Stimulated activated memory B cell treated with anti-CD40 and anti-IgM and Interleukin-4, amounts not matched to agents 10 μg/mL and 1 μg/mL and 100 μg/mL, for 72 hours (primary cell): ENCODE results near the gene PLAC9.

ENCODE experiments used
- ATAC-seq: fragments of 150-1000 bp; cut with Tn5 transposase; 2 replicates; pipeline ENCODE4 v1.10.0; 2021
- H3K27ac Mint-ChIP-seq: one replicate; pipeline ENCODE4 v1.8.0; 2022; ENCODE audit warnings: mild to moderate bottlenecking, mixed read lengths
- H3K27me3 Mint-ChIP-seq: one replicate; pipeline ENCODE4 v1.8.0; 2022; ENCODE audit warnings: mixed read lengths
- H3K36me3 Mint-ChIP-seq: one replicate; pipeline ENCODE4 v1.8.0; 2022; ENCODE audit warnings: mixed read lengths
- H3K4me1 Mint-ChIP-seq: one replicate; pipeline ENCODE4 v1.8.0; 2022; ENCODE audit warnings: mixed read lengths
- H3K4me3 Mint-ChIP-seq: one replicate; pipeline ENCODE4 v1.8.0; 2022; ENCODE audit warnings: mild to moderate bottlenecking, moderate library complexity, mixed read lengths
- H3K9me3 Mint-ChIP-seq: one replicate; pipeline ENCODE4 v1.8.0; 2022; ENCODE audit warnings: mixed read lengths

PLAC9 gene

GRCh38 chr10:80163741-80164341 is 31.3 kb downstream of the PLAC9 start:
- peak overlapping the region; percentile 63 for H3K27ac Mint-ChIP-seq
- ATAC-seq, result no peak
- no peak overlapping the region for H3K4me3 Mint-ChIP-seq
- H3K36me3 Mint-ChIP-seq, result peaks cover 69% of the 10 kb centered on the region
- H3K27me3 Mint-ChIP-seq, result no peaks in the 10 kb centered on the region
- H3K9me3 Mint-ChIP-seq, result no peaks in the 10 kb centered on the region
- peaks cover 16% of the 10 kb centered on the region for H3K4me1 Mint-ChIP-seq

GRCh38 chr10:80164596-80164995 is 32.1 kb downstream of the PLAC9 start:
- no peak overlapping the region for H3K4me3 Mint-ChIP-seq
- H3K27me3 Mint-ChIP-seq, result no peaks in the 10 kb centered on the region
- peaks cover 21% of the 10 kb centered on the region for H3K4me1 Mint-ChIP-seq
- ATAC-seq, result no peak
- H3K9me3 Mint-ChIP-seq, result no peaks in the 10 kb centered on the region
- no peak overlapping the region for H3K27ac Mint-ChIP-seq
- peaks cover 68% of the 10 kb centered on the region for H3K36me3 Mint-ChIP-seq

- no peak overlapping the region for H3K4me3 Mint-ChIP-seq
- no peaks in the 10 kb centered on the region for H3K27me3 Mint-ChIP-seq
- peaks cover 68% of the 10 kb centered on the region for H3K36me3 Mint-ChIP-seq
- H3K4me1 Mint-ChIP-seq, result peaks cover 26% of the 10 kb centered on the region
- no peaks in the 10 kb centered on the region for H3K9me3 Mint-ChIP-seq
- peak overlapping the region; percentile 83 for H3K27ac Mint-ChIP-seq
- ATAC-seq, result no peak
Observed at GRCh38 chr10:80165173-80165572, 32.6 kb downstream of the PLAC9 start.

GRCh38 chr10:80166581-80167470 is 34.3 kb downstream of the PLAC9 start:
- Mint-ChIP-seq H3K27ac (peak overlapping the region; percentile 83), H3K9me3 (no peaks in the 10 kb centered on the region), H3K36me3 (peaks cover 57% of the 10 kb centered on the region), H3K27me3 (no peaks in the 10 kb centered on the region), H3K4me1 (peaks cover 26% of the 10 kb centered on the region), H3K4me3 (no peak overlapping the region)
- no peak for ATAC-seq

GRCh38 chr10:80167471-80168161 is 35.1 kb downstream of the PLAC9 start:
- peaks cover 50% of the 10 kb centered on the region for H3K36me3 Mint-ChIP-seq
- H3K27ac Mint-ChIP-seq, result no peak overlapping the region
- peaks cover 26% of the 10 kb centered on the region for H3K4me1 Mint-ChIP-seq
- no peaks in the 10 kb centered on the region for H3K27me3 Mint-ChIP-seq
- no peaks in the 10 kb centered on the region for H3K9me3 Mint-ChIP-seq
- H3K4me3 Mint-ChIP-seq, result no peak overlapping the region
- ATAC-seq, result no peak

- Mint-ChIP-seq H3K4me1 (peaks cover 26% of the 10 kb centered on the region), H3K27me3 (no peaks in the 10 kb centered on the region), H3K27ac (no peak overlapping the region), H3K36me3 (peaks cover 47% of the 10 kb centered on the region), H3K9me3 (no peaks in the 10 kb centered on the region), H3K4me3 (no peak overlapping the region)
- ATAC-seq, result no peak
Observed at GRCh38 chr10:80168162-80168511, 35.6 kb downstream of the PLAC9 start.

GRCh38 chr10:80168679-80169380 is 36.3 kb downstream of the PLAC9 start:
- no peaks in the 10 kb centered on the region for H3K27me3 Mint-ChIP-seq
- H3K27ac Mint-ChIP-seq, result no peak overlapping the region
- peak; percentile 62 for ATAC-seq
- no peak overlapping the region for H3K4me3 Mint-ChIP-seq
- H3K4me1 Mint-ChIP-seq, result peaks cover 26% of the 10 kb centered on the region
- peaks cover 40% of the 10 kb centered on the region for H3K36me3 Mint-ChIP-seq
- H3K9me3 Mint-ChIP-seq, result no peaks in the 10 kb centered on the region

- Mint-ChIP-seq H3K4me1 (peaks cover 26% of the 10 kb centered on the region), H3K9me3 (no peaks in the 10 kb centered on the region), H3K4me3 (no peak overlapping the region), H3K27ac (no peak overlapping the region), H3K27me3 (no peaks in the 10 kb centered on the region), H3K36me3 (peaks cover 33% of the 10 kb centered on the region)
- ATAC-seq, result no peak
Observed at GRCh38 chr10:80170026-80170425, 37.5 kb downstream of the PLAC9 start.

- Mint-ChIP-seq H3K36me3 (peaks cover 29% of the 10 kb centered on the region), H3K4me3 (no peak overlapping the region), H3K9me3 (no peaks in the 10 kb centered on the region), H3K27me3 (no peaks in the 10 kb centered on the region), H3K27ac (peak overlapping the region; percentile 57), H3K4me1 (peaks cover 21% of the 10 kb centered on the region)
- ATAC-seq, result no peak
Observed at GRCh38 chr10:80170641-80171040, 38.1 kb downstream of the PLAC9 start.

GRCh38 chr10:80171248-80171660 is 38.7 kb downstream of the PLAC9 start:
- Mint-ChIP-seq H3K9me3 (no peaks in the 10 kb centered on the region), H3K36me3 (peaks cover 23% of the 10 kb centered on the region), H3K4me1 (peaks cover 18% of the 10 kb centered on the region), H3K27me3 (no peaks in the 10 kb centered on the region), H3K27ac (peak overlapping the region; percentile 57), H3K4me3 (no peak overlapping the region)
- no peak for ATAC-seq

GRCh38 chr10:80172896-80173295 is 40.4 kb downstream of the PLAC9 start:
- H3K36me3 Mint-ChIP-seq, result peaks cover 28% of the 10 kb centered on the region
- no peak for ATAC-seq

GRCh38 chr10:80173466-80173865 is 40.9 kb downstream of the PLAC9 start:
- Mint-ChIP-seq H3K4me1 (peaks cover 36% of the 10 kb centered on the region), H3K27me3 (no peaks in the 10 kb centered on the region), H3K4me3 (no peak overlapping the region), H3K36me3 (peaks cover 28% of the 10 kb centered on the region), H3K27ac (no peak overlapping the region), H3K9me3 (no peaks in the 10 kb centered on the region)
- ATAC-seq, result no peak

More at GRCh38 chr10:80172896-80173295, 40.4 kb downstream of the PLAC9 start:
- Mint-ChIP-seq H3K27me3 (no peaks in the 10 kb centered on the region), H3K4me1 (peaks cover 30% of the 10 kb centered on the region), H3K9me3 (no peaks in the 10 kb centered on the region), H3K27ac (no peak overlapping the region), H3K4me3 (no peak overlapping the region)

- Mint-ChIP-seq H3K27ac (no peak overlapping the region), H3K4me1 (peaks cover 42% of the 10 kb centered on the region), H3K9me3 (no peaks in the 10 kb centered on the region), H3K36me3 (peaks cover 19% of the 10 kb centered on the region), H3K4me3 (no peak overlapping the region), H3K27me3 (no peaks in the 10 kb centered on the region)
- no peak for ATAC-seq
Observed at GRCh38 chr10:80174641-80175395, 42.3 kb downstream of the PLAC9 start.

GRCh38 chr10:80176526-80176925 is 44.0 kb downstream of the PLAC9 start:
- no peaks in the 10 kb centered on the region for H3K27me3 Mint-ChIP-seq
- peaks cover 12% of the 10 kb centered on the region for H3K36me3 Mint-ChIP-seq
- no peak overlapping the region for H3K4me3 Mint-ChIP-seq
- no peak for ATAC-seq
- peaks cover 46% of the 10 kb centered on the region for H3K4me1 Mint-ChIP-seq
- peak overlapping the region; percentile 29 for H3K27ac Mint-ChIP-seq
- H3K9me3 Mint-ChIP-seq, result no peaks in the 10 kb centered on the region
